ENCODE measurements around the gene GPR141.

DNA sequence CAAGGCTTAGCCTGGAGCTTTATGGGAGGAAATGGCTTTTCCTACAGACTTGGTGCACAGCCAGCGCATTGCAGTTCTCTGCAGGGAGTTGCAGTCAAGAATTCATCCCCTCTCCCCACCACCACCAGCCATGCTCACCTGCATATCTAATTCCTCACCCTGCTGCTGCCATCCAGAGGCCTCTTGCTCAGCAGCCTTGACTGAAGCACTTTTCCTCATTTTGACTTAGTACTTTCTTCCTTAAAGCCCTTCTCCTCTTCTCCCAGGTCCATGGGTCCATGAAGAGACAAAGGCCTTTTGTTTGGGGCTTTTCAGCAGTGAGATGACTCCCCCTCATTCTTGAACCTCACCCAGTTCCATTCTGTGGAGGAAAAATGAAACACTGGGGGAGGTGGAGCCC lies 39.7 kb upstream of the GPR141 start:
- TF ChIP-seq, protein P1, sequence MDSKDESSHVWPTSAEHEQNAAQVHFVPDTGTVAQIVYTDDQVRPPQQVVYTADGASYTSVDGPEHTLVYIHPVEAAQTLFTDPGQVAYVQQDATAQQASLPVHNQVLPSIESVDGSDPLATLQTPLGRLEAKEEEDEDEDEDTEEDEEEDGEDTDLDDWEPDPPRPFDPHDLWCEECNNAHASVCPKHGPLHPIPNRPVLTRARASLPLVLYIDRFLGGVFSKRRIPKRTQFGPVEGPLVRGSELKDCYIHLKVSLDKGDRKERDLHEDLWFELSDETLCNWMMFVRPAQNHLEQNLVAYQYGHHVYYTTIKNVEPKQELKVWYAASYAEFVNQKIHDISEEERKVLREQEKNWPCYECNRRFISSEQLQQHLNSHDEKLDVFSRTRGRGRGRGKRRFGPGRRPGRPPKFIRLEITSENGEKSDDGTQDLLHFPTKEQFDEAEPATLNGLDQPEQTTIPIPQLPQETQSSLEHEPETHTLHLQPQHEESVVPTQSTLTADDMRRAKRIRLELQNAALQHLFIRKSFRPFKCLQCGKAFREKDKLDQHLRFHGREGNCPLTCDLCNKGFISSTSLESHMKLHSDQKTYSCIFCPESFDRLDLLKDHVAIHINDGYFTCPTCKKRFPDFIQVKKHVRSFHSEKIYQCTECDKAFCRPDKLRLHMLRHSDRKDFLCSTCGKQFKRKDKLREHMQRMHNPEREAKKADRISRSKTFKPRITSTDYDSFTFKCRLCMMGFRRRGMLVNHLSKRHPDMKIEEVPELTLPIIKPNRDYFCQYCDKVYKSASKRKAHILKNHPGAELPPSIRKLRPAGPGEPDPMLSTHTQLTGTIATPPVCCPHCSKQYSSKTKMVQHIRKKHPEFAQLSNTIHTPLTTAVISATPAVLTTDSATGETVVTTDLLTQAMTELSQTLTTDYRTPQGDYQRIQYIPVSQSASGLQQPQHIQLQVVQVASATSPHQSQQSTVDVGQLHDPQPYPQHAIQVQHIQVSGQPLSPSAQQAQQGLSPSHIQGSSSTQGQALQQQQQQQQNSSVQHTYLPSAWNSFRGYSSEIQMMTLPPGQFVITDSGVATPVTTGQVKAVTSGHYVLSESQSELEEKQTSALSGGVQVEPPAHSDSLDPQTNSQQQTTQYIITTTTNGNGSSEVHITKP (IDR thresholded peaks at IDR 0.05; ENCODE audit: partially characterized antibody) = no peak
- TF ChIP-seq, protein P2, sequence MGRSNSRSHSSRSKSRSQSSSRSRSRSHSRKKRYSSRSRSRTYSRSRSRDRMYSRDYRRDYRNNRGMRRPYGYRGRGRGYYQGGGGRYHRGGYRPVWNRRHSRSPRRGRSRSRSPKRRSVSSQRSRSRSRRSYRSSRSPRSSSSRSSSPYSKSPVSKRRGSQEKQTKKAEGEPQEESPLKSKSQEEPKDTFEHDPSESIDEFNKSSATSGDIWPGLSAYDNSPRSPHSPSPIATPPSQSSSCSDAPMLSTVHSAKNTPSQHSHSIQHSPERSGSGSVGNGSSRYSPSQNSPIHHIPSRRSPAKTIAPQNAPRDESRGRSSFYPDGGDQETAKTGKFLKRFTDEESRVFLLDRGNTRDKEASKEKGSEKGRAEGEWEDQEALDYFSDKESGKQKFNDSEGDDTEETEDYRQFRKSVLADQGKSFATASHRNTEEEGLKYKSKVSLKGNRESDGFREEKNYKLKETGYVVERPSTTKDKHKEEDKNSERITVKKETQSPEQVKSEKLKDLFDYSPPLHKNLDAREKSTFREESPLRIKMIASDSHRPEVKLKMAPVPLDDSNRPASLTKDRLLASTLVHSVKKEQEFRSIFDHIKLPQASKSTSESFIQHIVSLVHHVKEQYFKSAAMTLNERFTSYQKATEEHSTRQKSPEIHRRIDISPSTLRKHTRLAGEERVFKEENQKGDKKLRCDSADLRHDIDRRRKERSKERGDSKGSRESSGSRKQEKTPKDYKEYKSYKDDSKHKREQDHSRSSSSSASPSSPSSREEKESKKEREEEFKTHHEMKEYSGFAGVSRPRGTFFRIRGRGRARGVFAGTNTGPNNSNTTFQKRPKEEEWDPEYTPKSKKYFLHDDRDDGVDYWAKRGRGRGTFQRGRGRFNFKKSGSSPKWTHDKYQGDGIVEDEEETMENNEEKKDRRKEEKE (IDR thresholded peaks at IDR 0.05; ENCODE audit: borderline replicate concordance in 1 of 2, control insufficient read depth in 1 of 2, low read depth in 2 of 2, low read length in 1 of 2) = no peak
- TF ChIP-seq, protein P3, sequence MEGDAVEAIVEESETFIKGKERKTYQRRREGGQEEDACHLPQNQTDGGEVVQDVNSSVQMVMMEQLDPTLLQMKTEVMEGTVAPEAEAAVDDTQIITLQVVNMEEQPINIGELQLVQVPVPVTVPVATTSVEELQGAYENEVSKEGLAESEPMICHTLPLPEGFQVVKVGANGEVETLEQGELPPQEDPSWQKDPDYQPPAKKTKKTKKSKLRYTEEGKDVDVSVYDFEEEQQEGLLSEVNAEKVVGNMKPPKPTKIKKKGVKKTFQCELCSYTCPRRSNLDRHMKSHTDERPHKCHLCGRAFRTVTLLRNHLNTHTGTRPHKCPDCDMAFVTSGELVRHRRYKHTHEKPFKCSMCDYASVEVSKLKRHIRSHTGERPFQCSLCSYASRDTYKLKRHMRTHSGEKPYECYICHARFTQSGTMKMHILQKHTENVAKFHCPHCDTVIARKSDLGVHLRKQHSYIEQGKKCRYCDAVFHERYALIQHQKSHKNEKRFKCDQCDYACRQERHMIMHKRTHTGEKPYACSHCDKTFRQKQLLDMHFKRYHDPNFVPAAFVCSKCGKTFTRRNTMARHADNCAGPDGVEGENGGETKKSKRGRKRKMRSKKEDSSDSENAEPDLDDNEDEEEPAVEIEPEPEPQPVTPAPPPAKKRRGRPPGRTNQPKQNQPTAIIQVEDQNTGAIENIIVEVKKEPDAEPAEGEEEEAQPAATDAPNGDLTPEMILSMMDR (IDR thresholded peaks at IDR 0.05 in 2 of 3, conservative IDR thresholded peaks at IDR 0.05 in 1 of 3; ENCODE audit: insufficient read depth in 2 of 3, low read depth in 1 of 3, low read length in 3 of 3) = no peak
- no peak for TF ChIP-seq RBFOX2 (IDR thresholded peaks at IDR 0.05; ENCODE audit: low read depth, low read length)
- no peak for TF ChIP-seq PCBP2 (IDR thresholded peaks at IDR 0.05; ENCODE audit: low read depth, low read length, poor library complexity, severe bottlenecking)
- TF ChIP-seq ELF1 (tag; IDR thresholded peaks at IDR 0.05) = no peak
- TF ChIP-seq ZNF143 (CRISPR knock-in tag; IDR thresholded peaks at IDR 0.05) = no peak

All from K562 (cell line).